RWPE1 (cell line): ENCODE data around the gene ATP8B1.

Source experiments
- CTCF ChIA-PET: fragments of 350-600 bp; sonication (Branson Sonifier 250); formaldehyde crosslinking; extraction: SDS; loops from one replicate; lab custom pipeline; 2021; lab: Yijun Ruan, JAX
- POLR2A ChIA-PET: fragments of 400-600 bp; formaldehyde crosslinking; extraction: SDS; loops from one replicate; lab custom pipeline; 2020; ENCODE audit warnings: antibody characterized with exemption; ENCODE audit not compliant: low non-redundant PET; lab: Yijun Ruan, JAX
- DNase-seq: peaks from one replicate; pipeline ENCODE4 v3.0.0; 2012; ENCODE audit warnings: low spot score
- H3K27ac ChIP-seq: fragments of 450-650 bp; 2 replicates; pipeline ENCODE4 v1.5.1; 2017
- TF ChIP-seq, protein P1 (sequence below): fragments of 450-650 bp; conservative IDR thresholded peaks from 2 replicates; pipeline ENCODE4 v1.5.1; 2017; ENCODE audit warnings: low read depth, mild to moderate bottlenecking

Gene ATP8B1

DNA sequence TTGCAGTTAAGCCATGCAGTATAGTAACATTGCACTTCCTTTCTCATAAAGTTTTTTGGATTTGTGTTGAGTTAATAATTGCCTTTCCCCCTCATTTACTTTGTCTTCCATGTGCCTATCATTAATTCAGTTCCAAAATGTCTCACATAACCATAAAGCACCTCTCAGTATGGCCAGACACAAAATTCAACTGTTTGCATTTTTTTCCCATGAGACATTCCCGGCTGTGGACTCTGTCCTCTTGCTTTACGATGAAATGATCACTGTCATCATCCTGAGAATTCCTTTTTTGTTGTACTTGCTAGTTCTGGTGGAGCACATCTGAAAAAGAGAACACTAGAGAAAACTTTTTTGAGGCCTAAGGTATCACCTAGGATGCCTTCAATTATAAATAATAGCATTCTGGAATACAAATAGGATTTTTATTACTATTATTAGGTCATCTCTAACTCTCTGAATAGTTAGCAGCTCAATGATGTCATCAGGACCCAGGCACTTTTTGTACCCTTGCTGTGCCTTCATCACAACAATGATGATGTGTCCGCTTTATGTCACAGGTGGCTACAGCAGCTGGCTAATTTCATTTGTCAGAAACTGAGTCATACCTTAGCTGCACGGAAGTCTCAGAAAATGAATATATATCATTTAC lies 8.5 kb upstream of the ATP8B1 start:
- CTCF ChIA-PET: no interaction called here

DNA sequence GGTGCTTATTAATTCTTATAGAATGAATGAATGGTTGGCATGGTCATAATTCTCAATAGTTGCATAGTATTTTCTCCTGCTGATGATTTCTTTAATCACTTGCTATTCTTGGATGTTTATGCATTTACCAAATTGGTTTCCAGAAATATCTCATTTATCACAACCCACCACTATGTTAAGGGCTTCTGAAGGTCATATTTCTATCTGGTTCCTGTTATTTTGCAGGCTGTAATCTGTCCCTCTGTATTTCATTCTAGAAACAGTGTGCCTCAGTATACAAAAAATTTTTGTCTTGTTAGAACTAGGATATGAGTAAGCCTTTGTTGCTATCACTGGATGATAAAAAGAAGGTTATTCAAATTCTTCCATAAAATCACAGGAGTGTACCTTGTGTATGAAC lies 6.1 kb upstream of the ATP8B1 start:
- ChIA-PET CTCF (no interaction called here), POLR2A (no interaction called here)
- TF ChIP-seq, protein P1, sequence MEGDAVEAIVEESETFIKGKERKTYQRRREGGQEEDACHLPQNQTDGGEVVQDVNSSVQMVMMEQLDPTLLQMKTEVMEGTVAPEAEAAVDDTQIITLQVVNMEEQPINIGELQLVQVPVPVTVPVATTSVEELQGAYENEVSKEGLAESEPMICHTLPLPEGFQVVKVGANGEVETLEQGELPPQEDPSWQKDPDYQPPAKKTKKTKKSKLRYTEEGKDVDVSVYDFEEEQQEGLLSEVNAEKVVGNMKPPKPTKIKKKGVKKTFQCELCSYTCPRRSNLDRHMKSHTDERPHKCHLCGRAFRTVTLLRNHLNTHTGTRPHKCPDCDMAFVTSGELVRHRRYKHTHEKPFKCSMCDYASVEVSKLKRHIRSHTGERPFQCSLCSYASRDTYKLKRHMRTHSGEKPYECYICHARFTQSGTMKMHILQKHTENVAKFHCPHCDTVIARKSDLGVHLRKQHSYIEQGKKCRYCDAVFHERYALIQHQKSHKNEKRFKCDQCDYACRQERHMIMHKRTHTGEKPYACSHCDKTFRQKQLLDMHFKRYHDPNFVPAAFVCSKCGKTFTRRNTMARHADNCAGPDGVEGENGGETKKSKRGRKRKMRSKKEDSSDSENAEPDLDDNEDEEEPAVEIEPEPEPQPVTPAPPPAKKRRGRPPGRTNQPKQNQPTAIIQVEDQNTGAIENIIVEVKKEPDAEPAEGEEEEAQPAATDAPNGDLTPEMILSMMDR: no peak
- no peak for DNase-seq
- no peak overlapping the region for H3K27ac ChIP-seq

More for the DNA sequence above, 8.5 kb upstream of the ATP8B1 start:
- DNase-seq: no peak
- POLR2A ChIA-PET: no interaction called here
- TF ChIP-seq, protein P1: no peak
- no peak overlapping the region for H3K27ac ChIP-seq

DNA sequence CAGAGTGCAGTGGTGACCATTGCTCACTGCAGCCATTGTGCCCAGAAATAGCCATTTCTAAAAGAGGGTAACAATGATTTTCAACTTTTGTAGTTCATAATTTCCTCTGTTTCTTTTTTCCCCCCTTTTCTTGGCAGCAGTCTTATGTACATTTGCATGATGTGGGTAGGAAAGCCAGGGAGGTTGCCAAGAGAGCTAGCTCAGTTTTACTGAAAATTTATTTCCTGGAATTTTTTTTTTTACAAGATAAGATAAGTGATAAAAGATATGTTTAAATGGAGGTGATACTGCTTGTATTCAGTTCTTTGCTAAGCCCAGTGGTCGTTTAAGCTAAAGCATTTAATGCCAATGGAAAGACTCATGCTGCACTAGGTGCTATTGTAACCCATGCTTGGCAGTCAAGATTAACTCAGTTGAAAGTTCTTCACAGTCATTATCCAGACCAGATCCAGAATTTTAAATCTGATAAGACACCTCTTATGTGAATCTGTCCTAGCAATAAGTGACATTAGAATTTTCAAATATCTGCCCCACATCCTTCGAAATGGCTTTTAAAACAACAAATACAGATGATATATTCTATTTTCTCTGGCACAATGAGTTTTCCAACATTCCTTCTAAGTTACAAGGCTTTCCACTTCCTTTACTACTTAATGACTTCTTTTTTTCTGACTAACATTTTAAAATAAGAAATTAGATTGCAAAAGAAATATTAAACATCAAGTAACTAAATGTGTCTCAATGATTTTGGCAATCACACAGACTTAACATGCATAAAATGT lies 4.4 kb upstream of the ATP8B1 start:
- TF ChIP-seq, protein P1: no peak
- ChIA-PET POLR2A (no interaction called here), CTCF (no interaction called here)
- no peak overlapping the region for H3K27ac ChIP-seq
- no peak for DNase-seq

DNA sequence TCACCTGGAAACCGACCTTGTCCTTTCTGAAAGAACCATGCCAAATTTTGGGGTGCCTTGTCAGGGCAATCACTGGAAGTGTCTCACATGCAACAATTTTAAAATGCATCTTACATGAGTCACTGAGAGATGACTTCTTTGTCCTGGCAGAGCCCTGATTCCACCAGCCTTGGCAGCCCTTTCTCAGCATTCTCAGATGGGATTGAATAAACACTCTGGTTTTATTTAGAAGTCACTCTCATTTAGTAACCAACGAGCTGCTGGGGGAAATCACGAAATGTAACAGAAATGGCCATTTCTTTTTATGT lies 3.8 kb upstream of the ATP8B1 start:
- peak overlapping the region; percentile 73 for H3K27ac ChIP-seq
- DNase-seq: peak; percentile 42
- TF ChIP-seq, protein P1: no peak
- ChIA-PET CTCF (interaction anchor here (0.6 kb wide), 1 partner anchor 36 kb away, joined by 3 read pairs; no protein-coding TSS in a partner anchor), POLR2A (no interaction called here)

DNA sequence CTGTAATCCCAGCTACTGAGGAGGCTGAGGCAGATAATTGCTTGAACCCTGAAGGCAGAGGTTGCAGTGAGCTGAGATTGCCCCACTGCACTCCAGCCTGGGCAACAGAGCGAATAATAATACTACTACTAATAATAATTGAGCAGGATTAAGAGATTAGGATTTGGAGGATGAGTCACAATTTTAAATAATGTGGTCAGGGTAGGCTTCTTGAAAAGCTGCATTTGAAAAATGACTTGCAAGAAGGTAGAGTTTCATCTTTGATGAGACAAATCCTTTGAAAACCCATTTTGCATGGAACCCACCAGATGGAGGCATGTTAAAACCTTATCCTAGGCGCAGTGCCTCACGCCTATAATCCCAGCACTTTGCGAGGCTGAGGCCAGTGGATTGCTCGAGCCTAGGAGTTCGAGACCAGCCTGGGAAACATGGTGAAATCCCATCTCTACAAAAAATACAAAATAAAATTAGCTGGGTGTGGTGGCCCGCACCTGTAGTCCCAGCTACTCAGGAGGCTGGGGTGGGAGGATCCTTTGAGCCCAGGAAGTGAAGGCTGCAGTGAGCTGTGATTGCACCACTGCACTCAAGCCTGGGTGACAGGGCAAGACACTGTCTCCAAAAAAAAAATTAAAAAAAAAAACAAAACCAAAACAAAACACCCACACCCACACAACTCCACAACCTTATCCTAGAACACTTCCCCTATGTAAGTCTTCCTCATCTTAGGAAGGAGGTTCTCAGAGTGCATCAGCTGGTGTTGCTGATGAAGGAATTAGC lies 3.3 kb upstream of the ATP8B1 start:
- no peak for DNase-seq
- CTCF ChIA-PET: interaction anchor here (0.6 kb wide), 1 partner anchor 35 kb away, joined by 3 read pairs; no protein-coding TSS in a partner anchor

DNA sequence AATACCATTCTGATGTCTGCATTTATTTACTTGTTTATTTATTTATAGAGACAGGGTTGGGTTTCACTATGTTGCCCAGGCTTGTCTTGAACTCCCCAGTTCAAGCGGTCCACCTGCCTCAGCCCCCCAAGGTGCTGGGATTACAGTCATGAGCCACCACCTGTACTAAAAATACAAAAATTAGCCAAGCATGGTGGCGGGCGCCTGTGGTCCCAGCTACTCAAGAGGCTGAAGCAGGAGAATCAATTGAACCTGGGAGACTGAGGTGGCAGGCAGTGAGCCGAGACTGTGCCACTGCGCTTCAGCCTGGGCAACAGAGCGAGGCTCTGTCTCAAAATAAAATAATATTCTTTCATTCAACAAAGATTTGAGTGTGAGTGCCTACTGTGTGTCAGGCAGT lies 2.0 kb upstream of the ATP8B1 start:
- ChIA-PET POLR2A (no interaction called here), CTCF (no interaction called here)
- no peak for DNase-seq
- TF ChIP-seq, protein P1: no peak
- H3K27ac ChIP-seq: no peak overlapping the region

More for the DNA sequence above, 3.3 kb upstream of the ATP8B1 start:
- TF ChIP-seq, protein P1: no peak
- POLR2A ChIA-PET: no interaction called here
- H3K27ac ChIP-seq: peak overlapping the region; percentile 73
